HG02943 (cell line): ENCODE measurements around the gene NLRX1.
A peak's percentile ranks its signal among the peaks of the same experiment; 100 is the strongest.
"Not testable (repeated sequence)": the region's sequence is repeated elsewhere in the genome, so short reads cannot be mapped to it uniquely, and the experiment has no call there.

Experiments
- ATAC-seq: cut with Tn5 transposase; IDR thresholded peaks from one replicate; pipeline ENCODE4 v1.9.1; 2021; ENCODE audit warnings: mild to moderate bottlenecking, low read depth, moderate library complexity; ENCODE audit not compliant: unreplicated experiment

NLRX1 gene

GRCh38 chr11:119153049-119153818 lies 15.3 kb upstream of the NLRX1 start:
- ATAC-seq, result no peak

DNA sequence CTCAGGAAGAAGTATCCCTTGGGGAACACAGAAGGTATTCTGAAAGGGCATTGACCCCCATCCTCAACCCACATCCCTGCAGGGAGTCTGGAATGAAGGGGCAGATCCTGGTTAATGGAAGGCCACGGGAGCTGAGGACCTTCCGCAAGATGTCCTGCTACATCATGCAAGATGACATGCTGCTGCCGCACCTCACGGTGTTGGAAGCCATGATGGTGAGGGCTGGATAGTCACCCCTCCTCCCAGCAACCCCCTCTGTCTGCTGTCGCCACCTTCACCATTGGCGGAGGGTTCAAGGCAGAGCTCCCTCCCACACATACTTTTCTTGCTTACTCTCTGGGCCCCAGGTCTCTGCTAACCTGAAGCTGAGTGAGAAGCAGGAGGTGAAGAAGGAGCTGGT lies 14.3 kb upstream of the NLRX1 start:
- ATAC-seq, result no peak

- ATAC-seq, result no peak
Observed at GRCh38 chr11:119155733-119156492, 12.6 kb upstream of the NLRX1 start.

DNA sequence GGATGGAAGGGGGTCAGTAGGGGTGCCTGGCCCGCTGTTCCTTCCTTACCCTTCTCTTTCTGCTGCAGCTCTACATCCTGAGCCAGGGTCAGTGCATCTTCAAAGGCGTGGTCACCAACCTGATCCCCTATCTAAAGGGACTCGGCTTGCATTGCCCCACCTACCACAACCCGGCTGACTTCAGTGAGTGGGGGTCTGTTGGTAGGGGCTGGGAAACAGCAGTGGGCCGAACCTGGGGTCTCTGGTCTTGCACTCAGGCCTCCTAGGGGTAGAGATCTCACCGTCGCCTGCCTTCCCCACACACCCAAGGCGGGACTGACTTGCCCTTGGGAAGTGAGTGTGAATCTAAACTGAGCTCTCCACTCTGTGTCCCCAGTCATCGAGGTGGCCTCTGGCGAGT lies 12.0 kb upstream of the NLRX1 start:
- ATAC-seq, result no peak

DNA sequence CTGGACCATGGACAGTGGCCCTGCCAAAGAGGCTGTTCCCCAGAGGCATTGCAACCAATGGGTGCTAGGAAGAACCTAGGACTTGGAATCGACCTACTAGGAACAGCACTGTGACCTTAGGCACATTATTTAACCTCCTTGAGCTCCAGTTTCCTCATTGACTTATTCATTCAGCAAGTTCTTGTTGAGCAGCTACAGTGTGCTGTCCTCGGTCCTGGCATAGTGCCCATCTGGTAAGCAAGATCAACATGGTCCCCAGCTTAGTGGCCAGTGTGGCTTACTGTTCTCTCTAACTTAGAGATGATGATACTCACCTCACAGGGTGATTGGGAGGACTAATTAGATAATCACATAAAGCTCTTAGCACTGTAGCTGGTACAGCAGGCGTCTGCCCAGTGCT lies 11.5 kb upstream of the NLRX1 start:
- no peak for ATAC-seq

GRCh38 chr11:119158467-119158866 lies 10.1 kb upstream of the NLRX1 start:
- no peak for ATAC-seq

- ATAC-seq, result no peak
Observed at GRCh38 chr11:119160151-119160550, 8.4 kb upstream of the NLRX1 start.

DNA sequence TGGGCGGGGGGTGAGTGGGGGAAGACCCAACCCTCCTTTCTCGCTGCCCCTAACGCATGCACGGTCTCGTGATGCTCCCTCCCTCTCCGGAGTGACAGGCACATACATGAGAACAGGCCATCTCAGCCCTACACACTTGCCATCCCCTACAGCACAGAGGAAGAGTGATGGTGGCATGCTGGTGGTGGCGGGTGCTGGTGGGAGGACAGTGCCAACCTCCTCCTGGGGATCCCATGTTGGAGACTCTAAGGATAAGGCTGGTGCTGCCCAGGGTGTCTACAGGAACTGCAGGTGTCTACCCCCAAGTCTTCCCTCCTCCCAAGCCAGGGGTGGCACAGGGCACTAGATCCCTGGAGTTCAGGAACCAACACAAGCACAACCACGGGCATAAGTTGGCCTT lies 6.7 kb upstream of the NLRX1 start:
- no peak for ATAC-seq

GRCh38 chr11:119166368-119167076 lies 2.0 kb upstream of the NLRX1 start:
- ATAC-seq, result no peak

GRCh38 chr11:119167077-119167458 lies 1.5 kb upstream of the NLRX1 start:
- ATAC-seq, result not testable (repeated sequence)

- no peak for ATAC-seq
Observed at GRCh38 chr11:119167933-119168332, 592 bp upstream of the NLRX1 start.

GRCh38 chr11:119169282-119169719 lies 776 bp downstream of the NLRX1 start:
- ATAC-seq, result peak; percentile 16

GRCh38 chr11:119172513-119172912 lies 4.0 kb downstream of the NLRX1 start:
- no peak for ATAC-seq

DNA sequence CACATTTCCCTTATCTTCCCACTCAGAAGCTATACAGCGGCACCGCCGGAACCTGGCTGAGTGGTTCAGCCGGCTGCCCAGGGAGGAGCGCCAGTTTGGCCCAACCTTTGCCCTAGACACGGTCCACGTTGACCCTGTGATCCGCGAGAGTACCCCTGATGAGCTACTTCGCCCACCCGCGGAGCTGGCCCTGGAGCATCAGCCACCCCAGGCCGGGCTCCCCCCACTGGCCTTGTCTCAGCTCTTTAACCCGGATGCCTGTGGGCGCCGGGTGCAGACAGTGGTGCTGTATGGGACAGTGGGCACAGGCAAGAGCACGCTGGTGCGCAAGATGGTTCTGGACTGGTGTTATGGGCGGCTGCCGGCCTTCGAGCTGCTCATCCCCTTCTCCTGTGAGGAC lies 4.9 kb downstream of the NLRX1 start:
- ATAC-seq, result no peak

- no peak for ATAC-seq
Observed at GRCh38 chr11:119175493-119176077, 7.1 kb downstream of the NLRX1 start.

GRCh38 chr11:119178166-119178680 lies 9.7 kb downstream of the NLRX1 start:
- no peak for ATAC-seq

GRCh38 chr11:119179342-119179741 lies 10.8 kb downstream of the NLRX1 start:
- no peak for ATAC-seq

- ATAC-seq, result no peak
Observed at GRCh38 chr11:119179983-119180382, 11.5 kb downstream of the NLRX1 start.

DNA sequence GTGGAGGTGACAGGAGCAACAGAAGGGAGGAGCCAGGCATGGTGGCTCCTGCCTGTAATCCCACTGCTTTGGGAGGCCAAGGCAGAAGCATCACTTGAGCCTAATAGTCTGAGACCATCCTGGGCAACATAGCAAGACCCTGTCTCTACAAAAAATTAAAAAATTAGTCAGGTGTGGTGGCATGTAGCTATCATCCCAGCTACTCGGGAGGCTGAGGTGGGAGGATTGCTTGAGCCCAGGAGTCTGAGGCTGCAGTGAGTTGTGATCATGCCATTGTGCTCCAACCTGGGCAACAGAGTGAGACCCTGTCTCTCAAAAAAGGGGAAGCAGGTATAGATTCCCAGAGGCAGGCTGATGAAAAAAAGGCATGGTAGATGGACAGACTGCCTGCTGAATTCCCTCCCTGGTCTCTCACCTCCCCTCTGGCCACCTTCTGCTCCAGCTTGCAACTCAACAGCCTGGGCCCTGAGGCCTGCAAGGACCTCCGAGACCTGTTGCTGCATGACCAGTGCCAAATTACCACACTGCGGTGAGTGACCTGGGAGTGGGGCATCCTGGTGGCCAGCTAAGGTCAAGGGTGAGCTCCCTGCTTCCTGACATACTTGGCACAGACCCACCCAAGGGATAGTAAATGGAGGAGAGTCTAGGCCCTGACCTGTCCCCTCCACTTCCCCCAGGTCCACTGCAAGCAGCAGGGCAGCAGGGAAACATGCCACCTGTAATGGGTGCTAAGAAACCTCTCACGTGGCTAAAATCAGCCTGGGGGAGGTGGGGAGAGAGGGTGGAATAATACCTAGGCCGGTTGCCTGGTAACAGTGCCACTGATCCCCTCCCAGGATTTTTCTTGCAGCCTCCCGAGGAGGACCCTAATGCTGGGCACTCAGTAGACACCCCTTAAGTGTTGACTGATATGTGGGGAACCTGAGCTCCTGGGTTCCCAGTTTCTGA lies 12.5 kb downstream of the NLRX1 start:
- ATAC-seq, result no peak
